ENCODE measurements around the gene DIAPH2.
"Not testable (repeated sequence)": the region's sequence is repeated elsewhere in the genome, so short reads cannot be mapped to it uniquely, and the experiment has no call there.

DIAPH2 gene

GRCh38 chrX:96729868-96730643 is 45.4 kb downstream of the DIAPH2 start:
- CTCF ChIA-PET: no interaction called here
- no peak for TF ChIP-seq ZNF701 (tag by site-specific recombination; IDR thresholded peaks at IDR 0.05)
- TF ChIP-seq ZNF48 (tag by site-specific recombination; IDR thresholded peaks at IDR 0.05): no peak
- TF ChIP-seq ZNF548 (tag by site-specific recombination; IDR thresholded peaks at IDR 0.05): no peak
- TF ChIP-seq ZNF248 (tag by site-specific recombination; IDR thresholded peaks at IDR 0.05): no peak
- TF ChIP-seq ZNF449 (tag by site-specific recombination; IDR thresholded peaks at IDR 0.05): no peak
- TF ChIP-seq ZNF138 (tag by site-specific recombination; IDR thresholded peaks at IDR 0.05; ENCODE audit: borderline replicate concordance): no peak
- TF ChIP-seq ZNF501 (tag by site-specific recombination; IDR thresholded peaks at IDR 0.05): no peak
- TF ChIP-seq ZNF707 (tag by site-specific recombination; IDR thresholded peaks at IDR 0.05): no peak
- TF ChIP-seq SP3 (tag by site-specific recombination; IDR thresholded peaks at IDR 0.05): no peak
- no peak for TF ChIP-seq ZNF555 (tag by site-specific recombination; conservative IDR thresholded peaks at IDR 0.05)
- no peak for TF ChIP-seq GLIS1 (tag by site-specific recombination; IDR thresholded peaks at IDR 0.05)
- no peak for TF ChIP-seq MZF1 (tag by site-specific recombination; IDR thresholded peaks at IDR 0.05; ENCODE audit: borderline replicate concordance)
- TF ChIP-seq ZNF521 (tag by site-specific recombination; IDR thresholded peaks at IDR 0.05): no peak
- TF ChIP-seq ZNF26 (tag by site-specific recombination; IDR thresholded peaks at IDR 0.05): no peak
- TF ChIP-seq ZFP3 (tag by site-specific recombination; IDR thresholded peaks at IDR 0.05; ENCODE audit: low read depth): no peak
- TF ChIP-seq REPIN1 (tag by site-specific recombination; IDR thresholded peaks at IDR 0.05; ENCODE audit: low read depth): no peak
- no peak for TF ChIP-seq KLF8 (tag by site-specific recombination; IDR thresholded peaks at IDR 0.05)
- Histone ChIP-seq H3K36me3 (ENCODE audit: control insufficient read depth in 2 of 2, insufficient read depth in 1 of 2, low read length in 2 of 2) (no peaks in the 10 kb centered on the region), H3K27ac (ENCODE audit: extremely low read depth, low read depth, low read length) (no peak overlapping the region), H3K4me1 (ENCODE audit: control insufficient read depth, insufficient read depth, low read length) (no peaks in the 10 kb centered on the region), H3K4me3 (ENCODE audit: low read depth, low read length) (no peak overlapping the region), H3K9me3 (ENCODE audit: control insufficient read depth, insufficient read depth, low read depth, low read length) (no peaks in the 10 kb centered on the region)
- POLR2A ChIA-PET: no interaction called here

- H3K36me3 ChIP-seq (ENCODE audit: control insufficient read depth in 2 of 2, insufficient read depth in 1 of 2, low read length in 2 of 2); CTCF ChIA-PET; POLR2A ChIA-PET; H3K27ac ChIP-seq (ENCODE audit: extremely low read depth, low read depth, low read length); H3K4me3 ChIP-seq (ENCODE audit: low read depth, low read length); H3K9me3 ChIP-seq (ENCODE audit: control insufficient read depth, insufficient read depth, low read depth, low read length); H3K4me1 ChIP-seq (ENCODE audit: control insufficient read depth, insufficient read depth, low read length): not testable (repeated sequence)
Observed at GRCh38 chrX:96731000-96731399, 46.4 kb downstream of the DIAPH2 start.

- Histone ChIP-seq H3K27ac (ENCODE audit: extremely low read depth, low read depth, low read length) (no peak overlapping the region), H3K4me1 (ENCODE audit: control insufficient read depth, insufficient read depth, low read length) (no peaks in the 10 kb centered on the region), H3K9me3 (ENCODE audit: control insufficient read depth, insufficient read depth, low read depth, low read length) (no peaks in the 10 kb centered on the region), H3K36me3 (ENCODE audit: control insufficient read depth in 2 of 2, insufficient read depth in 1 of 2, low read length in 2 of 2) (no peaks in the 10 kb centered on the region), H3K4me3 (ENCODE audit: low read depth, low read length) (no peak overlapping the region)
- ChIA-PET CTCF (no interaction called here), POLR2A (no interaction called here)
- TF ChIP-seq KLF10 (tag by site-specific recombination; IDR thresholded peaks at IDR 0.05) (no peak), PRDM10 (tag by site-specific recombination; IDR thresholded peaks at IDR 0.05) (no peak), TSHZ1 (tag by site-specific recombination; IDR thresholded peaks at IDR 0.05; ENCODE audit: borderline replicate concordance) (no peak)
Observed at GRCh38 chrX:96743367-96744073, 58.9 kb downstream of the DIAPH2 start.

Measured in HEK293 (cell line).